HG02840 (cell line): ENCODE measurements around the gene MBD5.

Source experiments
- ATAC-seq: cut with Tn5 transposase; IDR thresholded peaks from one replicate; pipeline ENCODE4 v1.9.1; 2021; ENCODE audit warnings: mild to moderate bottlenecking, moderate library complexity, moderate number of reproducible peaks; ENCODE audit not compliant: unreplicated experiment, low FRiP score

The MBD5 gene

GRCh38 chr2:148207111-148207510 is 186.2 kb downstream of the MBD5 start:
- no peak for ATAC-seq

DNA sequence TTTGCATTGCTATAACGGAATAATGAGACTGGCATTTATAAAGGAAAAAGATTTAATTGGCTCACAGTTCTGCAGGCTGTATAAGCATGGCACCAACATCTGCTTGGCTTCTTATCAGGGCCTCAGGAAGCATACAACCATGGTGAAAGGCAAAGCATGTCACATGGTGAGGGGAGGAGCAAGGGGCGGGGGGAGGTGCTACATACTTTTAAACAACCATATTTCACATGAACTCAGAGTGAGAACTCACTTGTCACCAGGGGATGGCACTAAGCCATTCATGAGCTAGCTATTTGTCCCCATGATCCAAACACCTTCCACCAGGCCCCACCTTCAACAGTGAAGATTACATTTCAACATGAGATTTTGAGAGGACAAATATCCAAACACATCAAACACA is 188.7 kb downstream of the MBD5 start:
- ATAC-seq, result no peak

DNA sequence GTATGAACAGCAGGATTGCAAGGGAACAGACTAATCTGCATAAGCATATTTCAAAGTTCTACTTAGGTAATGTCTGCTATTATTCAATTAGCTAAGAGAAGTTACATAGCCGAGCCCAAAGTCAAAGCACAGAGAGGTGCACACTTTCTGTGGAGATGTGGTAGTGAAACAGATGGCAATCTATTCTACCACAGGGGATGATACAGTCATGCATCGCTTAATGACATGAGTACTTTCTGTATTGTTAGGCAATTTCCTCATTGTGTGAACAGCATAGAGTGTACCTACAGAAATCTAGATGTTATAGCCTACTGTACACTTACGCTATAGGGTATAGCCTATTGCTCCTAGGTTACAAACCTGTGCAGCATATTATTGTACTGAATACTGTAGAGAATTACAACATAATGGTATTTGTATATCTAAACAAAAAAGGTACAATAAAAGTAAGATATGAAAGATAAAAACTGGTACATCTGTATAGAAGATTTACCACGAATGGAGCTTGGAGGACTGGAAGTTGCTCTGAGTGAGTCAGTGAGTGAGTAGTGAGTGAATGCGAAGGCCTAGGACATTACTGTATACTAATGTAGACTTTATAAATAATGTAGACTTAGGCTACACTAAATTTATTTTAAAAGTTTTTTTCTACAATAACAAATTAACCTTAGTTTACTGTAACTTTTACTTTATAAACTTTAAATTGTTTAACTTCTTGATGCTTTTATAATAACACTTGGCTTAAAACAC is 197.6 kb downstream of the MBD5 start:
- no peak for ATAC-seq

GRCh38 chr2:148221166-148221565 is 200.3 kb downstream of the MBD5 start:
- no peak for ATAC-seq

- ATAC-seq, result no peak
Observed at GRCh38 chr2:148221926-148222325, 201.0 kb downstream of the MBD5 start.

- no peak for ATAC-seq
Observed at GRCh38 chr2:148231858-148232257, 211.0 kb downstream of the MBD5 start.

DNA sequence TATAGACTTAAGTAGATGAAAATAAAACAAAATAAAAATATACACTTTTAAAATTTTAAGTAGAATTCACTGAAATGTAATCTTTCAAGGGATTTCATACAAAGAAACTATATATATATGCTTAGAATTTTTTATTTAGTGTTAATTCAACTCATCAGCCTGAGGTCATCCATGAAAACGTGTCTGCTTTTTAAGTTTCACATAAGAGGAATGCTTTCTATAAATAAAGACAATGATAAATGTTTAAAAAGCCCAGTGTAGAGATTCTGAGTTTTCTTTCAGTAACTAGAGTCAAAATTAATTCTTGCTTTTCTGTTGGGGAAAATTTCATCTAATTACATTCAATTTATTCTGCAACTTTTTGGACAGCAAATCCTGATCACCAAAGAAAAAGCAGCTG is 213.3 kb downstream of the MBD5 start:
- ATAC-seq, result no peak

GRCh38 chr2:148237911-148238310 is 217.0 kb downstream of the MBD5 start:
- ATAC-seq, result no peak

GRCh38 chr2:148238561-148238960 is 217.7 kb downstream of the MBD5 start:
- no peak for ATAC-seq

- no peak for ATAC-seq
Observed at GRCh38 chr2:148240838-148241237, 219.9 kb downstream of the MBD5 start.

- ATAC-seq, result no peak
Observed at GRCh38 chr2:148244593-148245292, 223.9 kb downstream of the MBD5 start.

DNA sequence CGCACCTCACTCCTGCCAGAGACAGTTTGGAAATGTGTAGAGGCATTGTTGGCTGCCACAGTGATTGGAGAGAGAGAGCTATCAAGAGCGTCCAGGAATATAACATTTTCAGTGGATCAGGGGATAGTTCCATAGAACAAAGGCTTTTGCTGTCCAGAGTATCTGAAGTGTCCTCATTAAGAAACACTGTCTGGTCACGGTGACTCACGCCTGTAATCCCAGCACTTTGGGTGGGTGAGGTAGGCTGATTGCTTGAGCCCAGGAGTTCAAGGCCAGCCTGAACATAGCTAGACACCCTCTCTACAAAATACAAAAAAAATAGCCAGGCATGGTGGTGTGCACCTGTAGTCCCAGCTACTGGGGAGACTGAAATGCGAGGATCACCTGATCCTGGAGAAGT is 231.1 kb downstream of the MBD5 start:
- ATAC-seq, result no peak

DNA sequence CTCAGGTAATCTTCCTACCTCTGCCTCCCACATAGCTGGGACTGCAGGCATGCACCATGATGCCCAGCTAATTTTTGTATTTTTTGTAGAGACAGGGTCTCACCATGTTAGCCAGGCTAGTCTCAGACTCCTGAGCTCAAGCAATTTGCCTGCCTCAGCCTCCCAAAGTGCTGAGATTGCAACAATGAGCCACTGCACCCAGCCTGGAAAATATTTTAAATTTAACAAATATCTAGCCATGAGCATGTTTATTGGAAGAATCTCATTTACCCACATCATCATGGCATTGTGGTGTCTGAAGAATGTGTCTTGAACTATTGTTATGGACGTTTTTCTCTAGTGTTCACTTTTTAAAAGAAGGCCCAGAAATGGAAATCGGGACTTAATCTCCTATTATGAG is 231.8 kb downstream of the MBD5 start:
- no peak for ATAC-seq

DNA sequence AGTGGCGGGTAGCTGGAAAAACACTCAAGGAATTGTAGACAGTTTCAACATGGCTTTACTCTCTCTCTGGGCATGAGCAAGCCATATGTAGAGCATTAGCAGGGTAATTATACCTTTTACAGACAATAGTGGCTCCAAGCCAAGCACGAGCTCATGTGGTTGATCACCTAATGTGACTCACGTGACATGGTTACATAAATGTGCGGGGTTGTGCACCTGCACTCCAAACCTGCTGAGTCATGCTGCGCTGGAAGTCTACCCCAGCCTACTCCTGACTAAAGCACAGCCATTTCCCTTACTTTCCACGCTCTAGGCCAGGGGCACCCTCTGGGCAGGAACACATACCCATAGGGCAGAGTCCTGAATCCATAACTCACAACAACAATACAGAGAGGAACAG is 232.8 kb downstream of the MBD5 start:
- ATAC-seq, result no peak

- ATAC-seq, result no peak
Observed at GRCh38 chr2:148255929-148256328, 235.0 kb downstream of the MBD5 start.

GRCh38 chr2:148257276-148257675 is 236.4 kb downstream of the MBD5 start:
- no peak for ATAC-seq

- no peak for ATAC-seq
Observed at GRCh38 chr2:148258124-148258523, 237.2 kb downstream of the MBD5 start.

- no peak for ATAC-seq
Observed at GRCh38 chr2:148259674-148260073, 238.8 kb downstream of the MBD5 start.

DNA sequence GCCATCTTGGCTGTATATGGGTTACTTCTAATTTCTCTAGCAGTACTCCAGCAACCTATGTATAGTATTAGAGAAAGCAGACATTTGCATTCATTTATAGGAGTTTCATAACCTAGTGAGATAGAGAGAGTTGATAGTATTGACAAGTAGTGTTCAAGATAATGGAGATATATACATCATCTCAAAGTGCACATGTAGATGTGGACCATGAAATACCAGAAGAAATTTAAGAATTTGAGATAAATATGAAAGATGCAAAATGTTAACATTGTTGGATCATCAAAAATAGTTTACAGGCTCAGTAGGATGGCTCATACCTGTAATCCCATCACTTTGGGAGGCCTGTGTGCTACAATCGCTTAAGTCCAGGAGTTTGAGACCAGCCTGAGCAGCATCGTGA is 243.0 kb downstream of the MBD5 start:
- no peak for ATAC-seq

GRCh38 chr2:148273158-148273691 is 252.3 kb downstream of the MBD5 start:
- no peak for ATAC-seq

DNA sequence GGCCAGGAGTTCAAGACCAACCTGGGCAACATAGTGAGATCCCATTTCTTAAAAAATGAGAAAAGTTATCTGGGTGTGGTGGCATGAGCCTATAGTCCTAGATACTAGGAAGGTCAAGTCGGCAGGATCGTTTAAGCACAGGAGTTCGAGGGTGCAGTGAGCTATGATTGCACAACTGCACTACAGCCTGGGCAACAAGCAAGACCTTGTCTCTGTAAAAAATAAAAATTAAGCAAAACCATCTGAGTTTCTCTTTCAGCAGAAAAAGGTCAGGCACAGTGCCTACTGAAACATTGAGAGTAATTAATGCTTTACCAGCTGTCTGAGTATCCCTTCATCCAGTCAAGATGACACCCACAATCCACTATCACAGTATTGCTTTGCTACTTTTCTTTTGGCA is 258.3 kb downstream of the MBD5 start:
- no peak for ATAC-seq

DNA sequence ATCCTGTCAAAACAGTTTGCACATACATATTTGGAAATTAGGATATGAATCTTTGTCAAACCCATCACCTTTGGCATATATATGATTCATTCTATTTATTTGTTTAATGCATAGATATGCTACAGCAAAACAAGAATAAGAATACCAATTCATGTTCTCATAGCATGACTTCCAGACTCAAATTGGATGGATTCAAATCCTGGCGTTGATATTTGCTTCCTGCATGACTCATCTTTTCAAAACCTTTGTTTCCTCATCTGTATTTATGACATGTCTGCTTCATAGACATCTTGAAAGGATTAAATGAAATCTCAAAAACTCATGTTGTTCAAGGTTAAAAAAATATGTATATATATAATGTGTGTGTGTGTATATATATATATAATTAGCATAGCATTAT is 261.3 kb downstream of the MBD5 start:
- ATAC-seq, result no peak
